Measurements from ENCODE around the gene OR2L13.

DNA sequence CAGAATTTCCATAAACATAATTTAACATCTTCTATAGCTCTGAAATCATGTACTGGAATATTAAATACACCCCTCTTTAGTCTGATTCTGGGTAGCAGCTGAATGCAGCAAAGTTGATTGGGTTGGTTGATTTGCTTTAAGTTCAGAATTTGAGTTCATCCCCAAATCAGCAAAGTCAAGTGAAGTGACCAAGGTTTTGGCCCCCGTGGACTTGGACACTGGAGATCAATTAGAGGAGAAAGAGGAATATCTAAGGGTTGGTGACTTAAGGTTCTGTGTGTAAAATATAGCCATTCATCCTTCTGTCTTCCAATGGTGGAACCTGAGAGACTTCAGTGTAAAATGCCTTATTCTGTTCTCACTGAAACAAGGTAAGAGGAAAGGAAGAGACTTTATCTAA, at the start of gene OR2L13:
- TF ChIP-seq, protein P1, sequence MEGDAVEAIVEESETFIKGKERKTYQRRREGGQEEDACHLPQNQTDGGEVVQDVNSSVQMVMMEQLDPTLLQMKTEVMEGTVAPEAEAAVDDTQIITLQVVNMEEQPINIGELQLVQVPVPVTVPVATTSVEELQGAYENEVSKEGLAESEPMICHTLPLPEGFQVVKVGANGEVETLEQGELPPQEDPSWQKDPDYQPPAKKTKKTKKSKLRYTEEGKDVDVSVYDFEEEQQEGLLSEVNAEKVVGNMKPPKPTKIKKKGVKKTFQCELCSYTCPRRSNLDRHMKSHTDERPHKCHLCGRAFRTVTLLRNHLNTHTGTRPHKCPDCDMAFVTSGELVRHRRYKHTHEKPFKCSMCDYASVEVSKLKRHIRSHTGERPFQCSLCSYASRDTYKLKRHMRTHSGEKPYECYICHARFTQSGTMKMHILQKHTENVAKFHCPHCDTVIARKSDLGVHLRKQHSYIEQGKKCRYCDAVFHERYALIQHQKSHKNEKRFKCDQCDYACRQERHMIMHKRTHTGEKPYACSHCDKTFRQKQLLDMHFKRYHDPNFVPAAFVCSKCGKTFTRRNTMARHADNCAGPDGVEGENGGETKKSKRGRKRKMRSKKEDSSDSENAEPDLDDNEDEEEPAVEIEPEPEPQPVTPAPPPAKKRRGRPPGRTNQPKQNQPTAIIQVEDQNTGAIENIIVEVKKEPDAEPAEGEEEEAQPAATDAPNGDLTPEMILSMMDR (conservative IDR thresholded peaks at IDR 0.05; ENCODE audit: low read depth, low read length) = no peak
- TF ChIP-seq POLR2A (IDR thresholded peaks at IDR 0.05; ENCODE audit: low read depth, low read length) (no peak), MAFK (IDR thresholded peaks at IDR 0.05; ENCODE audit: low read depth, low read length) (no peak), RAD21 (IDR thresholded peaks at IDR 0.05; ENCODE audit: low read length) (no peak), CEBPB (IDR thresholded peaks at IDR 0.05; ENCODE audit: low read depth, low read length) (no peak), RCOR1 (IDR thresholded peaks at IDR 0.05; ENCODE audit: insufficient replicate concordance, low read length) (no peak), MAZ (IDR thresholded peaks at IDR 0.05; ENCODE audit: borderline replicate concordance, low read depth, low read length) (no peak), FOS (IDR thresholded peaks at IDR 0.05; ENCODE audit: low read depth, low read length) (no peak), CHD1 (IDR thresholded peaks at IDR 0.05; ENCODE audit: low read depth, low read length) (no peak), SMC3 (IDR thresholded peaks at IDR 0.05; ENCODE audit: low read depth, low read length) (no peak), MXI1 (IDR thresholded peaks at IDR 0.05; ENCODE audit: borderline replicate concordance, low read depth, low read length) (no peak), BHLHE40 (IDR thresholded peaks at IDR 0.05; ENCODE audit: low read depth, low read length) (no peak)
- TF ChIP-seq, protein P2, sequence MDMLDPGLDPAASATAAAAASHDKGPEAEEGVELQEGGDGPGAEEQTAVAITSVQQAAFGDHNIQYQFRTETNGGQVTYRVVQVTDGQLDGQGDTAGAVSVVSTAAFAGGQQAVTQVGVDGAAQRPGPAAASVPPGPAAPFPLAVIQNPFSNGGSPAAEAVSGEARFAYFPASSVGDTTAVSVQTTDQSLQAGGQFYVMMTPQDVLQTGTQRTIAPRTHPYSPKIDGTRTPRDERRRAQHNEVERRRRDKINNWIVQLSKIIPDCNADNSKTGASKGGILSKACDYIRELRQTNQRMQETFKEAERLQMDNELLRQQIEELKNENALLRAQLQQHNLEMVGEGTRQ (IDR thresholded peaks at IDR 0.05; ENCODE audit: low read depth, low read length) = no peak

Data from IMR-90 (cell line).